DND-41 (cell line): Measurements from ENCODE around the gene FANK1.

Experiments used
- CTCF ChIP-seq: IDR thresholded peaks from 2 replicates; pipeline ENCODE4 v1.5.1; 2012; ENCODE audit warnings: borderline replicate concordance, low read length, moderate library complexity, mild to moderate bottlenecking; ENCODE audit not compliant: poor library complexity, severe bottlenecking; ENCODE audit errors: extremely low read depth
- EZH2 ChIP-seq: IDR thresholded peaks from 3 replicates; pipeline ENCODE4 v1.6.1; 2012; ENCODE audit warnings: borderline replicate concordance, low read depth, mild to moderate bottlenecking, moderate library complexity, low read length, inconsistent platforms; ENCODE audit not compliant: severe bottlenecking

DNA sequence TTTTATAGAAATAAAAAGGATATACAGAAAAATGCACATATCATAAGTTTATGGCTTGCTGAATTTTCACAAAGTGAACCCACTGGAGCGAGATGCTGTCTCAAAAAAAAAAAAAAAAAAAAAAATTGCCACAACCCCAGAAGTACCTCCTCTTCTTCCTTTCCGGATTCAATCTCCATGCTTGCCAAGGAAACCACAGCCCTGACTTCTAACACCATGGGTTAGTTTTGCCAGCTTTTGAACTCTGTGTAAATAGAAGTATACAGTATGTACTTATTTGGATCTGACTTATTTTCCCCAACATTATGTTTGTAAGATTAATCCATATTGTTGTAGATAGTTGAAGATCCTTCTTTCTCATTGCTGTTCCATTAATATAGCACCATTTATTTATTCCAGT, 40.0 kb downstream of the FANK1 start:
- no peak for TF ChIP-seq CTCF
- TF ChIP-seq EZH2 = no peak
